HG02885 (cell line): ENCODE results near the gene DACT2.
"Not testable (repeated sequence)": the region's sequence is repeated elsewhere in the genome, so short reads cannot be mapped to it uniquely, and the experiment has no call there.

Experiments used
- ATAC-seq: cut with Tn5 transposase; IDR thresholded peaks from one replicate; pipeline ENCODE4 v1.9.1; 2021; ENCODE audit warnings: mild to moderate bottlenecking; ENCODE audit not compliant: unreplicated experiment, poor library complexity

DACT2 gene

GRCh38 chr6:168328086-168328485, 8.5 kb upstream of the DACT2 start:
- no peak for ATAC-seq

- ATAC-seq = no peak
Observed at GRCh38 chr6:168326294-168327261, 7.0 kb upstream of the DACT2 start.

GRCh38 chr6:168322966-168323365, 3.4 kb upstream of the DACT2 start:
- ATAC-seq = no peak

GRCh38 chr6:168320634-168321033, 1.1 kb upstream of the DACT2 start:
- no peak for ATAC-seq

GRCh38 chr6:168318579-168319278, 848 bp downstream of the DACT2 start:
- ATAC-seq = no peak

GRCh38 chr6:168318090-168318489, 1.5 kb downstream of the DACT2 start:
- no peak for ATAC-seq

GRCh38 chr6:168315596-168315995, 4.0 kb downstream of the DACT2 start:
- ATAC-seq = no peak

GRCh38 chr6:168314948-168315347, 4.6 kb downstream of the DACT2 start:
- ATAC-seq = no peak

- ATAC-seq = no peak
Observed at GRCh38 chr6:168314021-168314420, 5.6 kb downstream of the DACT2 start.

- ATAC-seq = no peak
Observed at GRCh38 chr6:168313431-168314011, 6.1 kb downstream of the DACT2 start.

GRCh38 chr6:168312125-168312507, 7.5 kb downstream of the DACT2 start:
- ATAC-seq = not testable (repeated sequence)

- ATAC-seq = no peak
Observed at GRCh38 chr6:168311410-168312124, 8.0 kb downstream of the DACT2 start.

- ATAC-seq = no peak
Observed at GRCh38 chr6:168310945-168311344, 8.6 kb downstream of the DACT2 start.

GRCh38 chr6:168310403-168310802, 9.2 kb downstream of the DACT2 start:
- ATAC-seq = no peak

GRCh38 chr6:168309997-168310396, 9.6 kb downstream of the DACT2 start:
- no peak for ATAC-seq

- no peak for ATAC-seq
Observed at GRCh38 chr6:168309183-168309582, 10.4 kb downstream of the DACT2 start.

- no peak for ATAC-seq
Observed at GRCh38 chr6:168308390-168309144, 11.0 kb downstream of the DACT2 start.

- no peak for ATAC-seq
Observed at GRCh38 chr6:168307695-168308021, 11.9 kb downstream of the DACT2 start.

- no peak for ATAC-seq
Observed at GRCh38 chr6:168307015-168307694, 12.4 kb downstream of the DACT2 start.
